GM18511 (cell line): ENCODE measurements around the gene RAB25.

Source experiments
- ATAC-seq: cut with Tn5 transposase; IDR thresholded peaks from one replicate; pipeline ENCODE4 v1.9.1; 2021; ENCODE audit warnings: mild to moderate bottlenecking, moderate library complexity; ENCODE audit not compliant: unreplicated experiment

The RAB25 gene

GRCh38 chr1:156100205-156100995 is 39.4 kb downstream of the RAB25 start:
- no peak for ATAC-seq

- ATAC-seq, result no peak
These were observed 40.9 kb downstream of the RAB25 start for GRCh38 chr1:156101880-156102279.

DNA sequence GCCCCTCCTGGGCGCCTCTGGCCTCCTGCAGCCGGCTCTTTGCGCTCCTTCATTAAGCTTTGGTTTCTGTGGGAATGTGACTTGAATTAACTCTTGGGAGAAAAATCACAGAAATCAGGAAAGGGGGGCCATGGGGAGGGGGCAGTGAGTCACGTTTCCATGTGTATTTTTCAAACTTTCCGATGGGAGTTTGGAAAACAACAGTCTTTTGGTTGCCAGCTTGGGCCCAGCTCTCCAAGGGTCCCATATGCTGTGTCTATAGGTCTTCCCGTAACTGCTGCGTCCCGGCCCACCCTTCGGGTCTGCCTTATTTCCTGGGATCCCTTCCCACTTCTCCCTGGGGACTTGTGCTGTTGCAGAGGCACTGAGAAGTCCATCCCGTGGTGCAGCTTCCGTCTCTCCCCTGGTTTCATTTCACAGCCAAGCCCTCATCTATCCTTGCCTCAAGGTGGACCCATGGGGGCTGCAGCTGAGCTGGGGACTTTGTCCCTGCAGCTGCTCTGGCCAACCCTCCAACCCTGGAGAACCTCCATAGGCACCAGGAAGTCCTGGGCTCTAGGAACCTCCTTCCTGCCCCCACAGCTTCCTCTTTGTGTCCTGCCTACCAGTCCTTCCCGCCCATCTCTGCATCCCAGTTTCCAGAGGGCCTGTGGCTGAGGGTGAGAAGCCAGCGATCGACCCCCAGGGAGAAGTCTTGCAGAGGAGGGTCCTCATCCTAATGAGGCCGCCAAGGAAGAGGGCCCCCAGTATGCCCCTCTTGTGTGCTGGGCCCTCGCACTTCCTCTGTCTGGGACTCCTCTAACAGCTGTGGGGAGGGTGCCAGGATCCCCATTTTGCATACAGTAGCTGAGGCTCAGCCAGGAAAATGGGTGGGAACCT is 41.9 kb downstream of the RAB25 start:
- no peak for ATAC-seq

DNA sequence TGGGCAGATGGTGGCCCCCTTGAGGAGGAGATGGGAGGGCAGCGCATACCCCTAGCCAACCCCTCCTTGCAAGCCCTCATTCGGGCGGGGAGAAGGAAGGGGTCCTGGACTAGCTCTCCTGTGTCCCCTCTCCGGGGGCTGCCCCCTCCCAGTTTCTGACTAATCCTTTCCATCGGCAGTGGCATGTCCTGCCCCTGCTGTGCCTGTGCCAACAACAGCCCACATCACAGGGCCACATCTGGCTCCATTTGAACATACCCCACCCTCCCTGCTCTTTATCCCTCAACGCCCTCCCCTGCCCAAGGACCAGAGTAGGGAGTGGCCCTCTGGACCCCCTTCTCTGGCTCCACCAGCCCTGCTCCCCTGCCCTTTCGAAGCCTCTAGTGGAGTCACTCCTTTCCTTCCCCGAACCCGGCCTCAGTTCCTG is 42.6 kb downstream of the RAB25 start:
- ATAC-seq, result no peak

GRCh38 chr1:156104065-156104810 is 43.3 kb downstream of the RAB25 start:
- ATAC-seq, result no peak

GRCh38 chr1:156104861-156105832 is 44.2 kb downstream of the RAB25 start:
- ATAC-seq, result no peak

- peak; percentile 24 for ATAC-seq
These were observed 45.9 kb downstream of the RAB25 start for GRCh38 chr1:156106624-156107488.

- no peak for ATAC-seq
These were observed 47.1 kb downstream of the RAB25 start for GRCh38 chr1:156108057-156108456.

DNA sequence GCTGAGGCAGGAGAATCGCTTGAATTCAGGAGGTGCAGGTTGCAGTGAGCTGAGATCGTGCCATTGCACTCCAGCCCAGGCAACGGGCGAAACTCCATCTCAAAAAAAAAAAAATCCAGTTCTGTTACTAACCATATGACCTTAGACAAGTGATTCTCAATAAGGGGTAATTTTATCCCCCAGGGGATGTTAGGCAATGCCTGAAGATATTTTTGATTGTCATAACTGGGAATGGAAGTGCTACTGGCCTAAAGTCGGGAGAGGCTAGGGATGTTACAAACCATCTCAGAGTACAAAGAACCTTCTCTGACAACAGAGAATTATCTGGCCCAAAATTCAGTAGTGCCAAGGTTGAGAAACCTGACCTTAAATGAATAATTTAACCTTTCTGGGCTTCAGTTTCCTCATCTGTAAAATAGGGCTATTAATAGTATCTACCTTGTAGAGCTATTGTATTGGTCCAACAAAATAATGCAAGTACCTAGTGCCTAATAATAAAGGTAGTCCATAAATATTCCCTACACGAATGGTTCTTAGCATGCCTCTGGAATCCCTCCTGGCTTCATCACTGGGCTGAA is 47.8 kb downstream of the RAB25 start:
- no peak for ATAC-seq

- no peak for ATAC-seq
These were observed 49.3 kb downstream of the RAB25 start for GRCh38 chr1:156110252-156110651.

- no peak for ATAC-seq
These were observed 50.5 kb downstream of the RAB25 start for GRCh38 chr1:156111355-156111962.

GRCh38 chr1:156112276-156113137 is 51.5 kb downstream of the RAB25 start:
- no peak for ATAC-seq

GRCh38 chr1:156113282-156113950 is 52.5 kb downstream of the RAB25 start:
- no peak for ATAC-seq

DNA sequence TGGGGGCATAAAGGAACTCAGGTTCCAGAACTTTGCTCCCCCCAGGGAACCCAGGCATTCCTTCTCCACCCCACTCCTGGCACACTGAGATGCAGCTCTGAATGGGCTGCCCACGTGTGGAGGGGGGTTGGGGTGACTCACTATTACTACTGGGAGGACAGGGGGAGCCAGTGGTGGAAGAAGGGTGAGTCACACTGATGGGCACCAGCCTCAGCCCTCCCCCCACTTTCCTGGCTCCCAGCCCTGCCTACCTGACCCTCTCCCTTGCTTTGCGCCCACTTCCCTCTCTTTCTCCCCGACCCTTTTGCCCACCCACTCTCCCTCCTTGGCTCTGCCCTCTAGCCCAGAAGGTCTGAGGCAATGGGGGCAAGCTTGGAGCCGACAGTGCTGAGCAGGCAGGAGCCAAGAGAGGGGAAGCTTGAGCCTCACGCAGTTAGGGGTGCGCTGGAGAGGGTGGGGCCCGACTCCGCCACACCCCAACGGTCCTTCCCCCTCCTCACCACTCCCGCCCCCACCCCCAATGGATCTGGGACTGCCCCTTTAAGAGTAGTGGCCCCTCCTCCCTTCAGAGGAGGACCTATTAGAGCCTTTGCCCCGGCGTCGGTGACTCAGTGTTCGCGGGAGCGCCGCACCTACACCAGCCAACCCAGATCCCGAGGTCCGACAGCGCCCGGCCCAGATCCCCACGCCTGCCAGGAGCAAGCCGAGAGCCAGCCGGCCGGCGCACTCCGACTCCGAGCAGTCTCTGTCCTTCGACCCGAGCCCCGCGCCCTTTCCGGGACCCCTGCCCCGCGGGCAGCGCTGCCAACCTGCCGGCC is 53.4 kb downstream of the RAB25 start, which contains the start of gene LMNA:
TSS of gene LMNA (plus strand) at position 611 of the 818 bp plus-strand sequence. CDS start 208 bp downstream, outside the sequence.
- peak; percentile 77 for ATAC-seq

DNA sequence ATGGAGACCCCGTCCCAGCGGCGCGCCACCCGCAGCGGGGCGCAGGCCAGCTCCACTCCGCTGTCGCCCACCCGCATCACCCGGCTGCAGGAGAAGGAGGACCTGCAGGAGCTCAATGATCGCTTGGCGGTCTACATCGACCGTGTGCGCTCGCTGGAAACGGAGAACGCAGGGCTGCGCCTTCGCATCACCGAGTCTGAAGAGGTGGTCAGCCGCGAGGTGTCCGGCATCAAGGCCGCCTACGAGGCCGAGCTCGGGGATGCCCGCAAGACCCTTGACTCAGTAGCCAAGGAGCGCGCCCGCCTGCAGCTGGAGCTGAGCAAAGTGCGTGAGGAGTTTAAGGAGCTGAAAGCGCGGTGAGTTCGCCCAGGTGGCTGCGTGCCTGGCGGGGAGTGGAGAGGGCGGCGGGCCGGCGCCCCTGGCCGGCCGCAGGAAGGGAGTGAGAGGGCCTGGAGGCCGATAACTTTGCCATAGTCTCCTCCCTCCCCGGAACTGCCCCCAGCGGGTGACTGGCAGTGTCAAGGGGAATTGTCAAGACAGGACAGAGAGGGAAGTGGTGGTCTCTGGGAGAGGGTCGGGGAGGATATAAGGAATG is 54.1 kb downstream of the RAB25 start:
- peak; percentile 23 for ATAC-seq
